ENCODE results near the gene ACAT2.
"Not testable (repeated sequence)": the region's sequence is repeated elsewhere in the genome, so short reads cannot be mapped to it uniquely, and the experiment has no call there.

The ACAT2 gene

DNA sequence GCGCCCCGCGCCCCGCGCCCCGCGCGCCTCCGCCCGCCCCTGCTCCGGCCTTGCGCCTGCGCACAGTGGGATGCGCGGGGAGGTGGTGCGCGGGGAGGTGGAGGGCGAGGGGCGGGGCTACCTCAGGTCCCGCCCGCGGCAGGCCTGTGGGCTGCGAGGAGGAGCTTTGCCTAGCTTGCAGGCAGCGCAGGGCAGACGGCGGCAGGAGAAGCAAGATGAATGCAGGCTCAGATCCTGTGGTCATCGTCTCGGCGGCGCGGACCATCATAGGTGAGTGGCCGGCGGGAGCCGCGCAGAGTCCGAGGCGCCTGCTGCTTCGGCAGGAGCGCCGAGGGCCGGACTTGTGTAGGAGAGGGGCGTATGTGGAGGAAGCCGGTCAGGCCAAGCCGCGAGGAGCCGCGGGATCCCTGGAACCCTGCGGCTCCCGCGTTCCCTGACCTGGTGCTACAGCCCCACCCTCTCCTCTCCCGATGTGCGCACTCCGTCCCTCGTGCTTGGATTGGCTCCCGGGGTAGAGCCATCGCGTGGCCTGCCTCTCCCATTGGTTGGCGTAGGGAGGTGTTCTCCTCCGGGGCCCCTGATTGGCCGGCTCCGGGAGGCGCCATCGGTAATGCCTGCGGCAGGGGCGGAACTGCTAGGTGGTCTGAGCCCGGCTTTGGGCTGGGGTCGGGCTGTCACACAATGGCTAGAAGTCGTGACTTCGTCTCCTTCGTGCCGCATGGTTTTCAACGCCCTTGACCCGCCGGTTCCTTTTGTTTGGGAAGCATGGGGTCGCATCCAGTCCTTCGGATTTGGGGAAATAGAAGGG is at the start of gene ACAT2:
Gene ACAT2 (plus strand): TSS at position 173 of the 808 bp plus-strand sequence. CDS start 43 bp downstream, at position 216.
- DNase-seq (ENCODE audit: low read depth): peak; percentile 88

DNA sequence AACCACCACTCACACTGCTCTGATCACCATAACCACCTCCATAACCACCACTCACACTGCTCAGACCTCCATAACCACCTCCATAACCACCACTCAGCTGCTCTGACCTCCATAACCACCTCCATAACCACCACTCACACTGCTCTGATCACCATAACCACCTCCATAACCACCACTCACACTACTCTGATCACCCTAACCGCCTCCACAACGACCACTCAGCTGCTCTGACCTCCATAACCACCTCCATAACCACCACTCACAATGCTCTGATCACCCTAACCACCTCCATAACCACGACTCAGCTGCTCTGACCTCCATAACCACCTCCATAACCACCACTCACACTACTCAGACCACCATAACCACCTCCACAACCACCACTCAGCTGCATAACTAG is 49.5 kb upstream of the ACAT2 start:
- not testable (repeated sequence) for DNase-seq (ENCODE audit: low read depth)

DNA sequence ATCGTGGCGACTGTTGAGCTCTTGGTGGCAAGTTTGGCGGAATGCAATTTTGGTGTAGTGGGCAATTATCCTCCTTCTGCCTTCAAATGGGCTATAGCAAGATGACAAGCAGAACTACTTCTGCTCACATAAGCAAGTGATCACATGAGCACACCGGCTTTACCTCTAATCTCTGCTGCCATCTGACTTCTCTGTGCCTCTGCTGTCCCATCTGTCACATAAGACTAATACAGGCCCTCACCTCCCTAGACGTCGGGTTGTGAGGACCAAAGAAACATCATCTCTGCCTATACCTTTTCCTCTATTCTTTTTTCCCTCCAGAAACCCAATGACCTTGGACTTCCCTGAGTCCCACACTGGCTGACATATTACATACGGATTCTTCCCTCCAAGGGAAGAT is 47.9 kb upstream of the ACAT2 start:
- DNase-seq (ENCODE audit: low read depth): no peak

DNA sequence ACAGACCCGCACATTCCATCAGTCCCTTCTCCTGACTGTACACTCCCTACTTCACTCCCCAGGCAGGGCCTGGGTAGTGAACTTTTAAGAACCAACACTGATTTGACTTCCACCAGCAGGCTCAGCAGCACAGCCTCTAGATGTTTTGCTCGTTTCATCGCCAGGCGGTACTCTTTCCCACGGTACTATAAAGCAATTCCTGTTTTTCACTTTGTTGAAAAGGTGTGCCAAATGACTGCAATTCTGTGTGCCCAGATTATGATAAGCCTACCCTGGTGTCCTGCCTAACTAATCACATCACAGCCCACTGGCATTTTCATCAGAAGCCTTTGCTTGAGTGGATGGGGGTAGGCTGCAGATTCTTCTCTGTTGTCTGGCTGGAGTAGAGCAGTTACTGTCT is 47.4 kb upstream of the ACAT2 start:
- no peak for DNase-seq (ENCODE audit: low read depth)

DNA sequence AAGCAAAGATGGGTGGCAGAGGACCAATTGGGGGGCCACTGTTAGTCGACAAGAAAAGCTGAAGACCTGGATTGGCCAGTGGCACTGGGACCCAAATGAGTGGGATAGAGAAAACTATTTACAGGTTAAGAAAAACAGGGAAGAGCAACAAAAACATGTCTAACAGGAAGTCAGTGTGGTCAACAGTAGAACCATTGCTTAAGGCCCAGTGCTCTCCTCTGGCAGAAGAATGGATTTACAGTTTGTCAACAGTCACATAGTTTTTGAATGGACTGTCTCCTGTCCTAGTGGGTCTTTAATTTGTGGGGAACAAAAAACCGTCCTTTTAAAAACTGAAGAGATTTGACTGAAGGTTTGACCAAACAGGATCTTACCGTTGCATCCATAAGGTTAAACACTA is 46.7 kb upstream of the ACAT2 start:
- no peak for DNase-seq (ENCODE audit: low read depth)

DNA sequence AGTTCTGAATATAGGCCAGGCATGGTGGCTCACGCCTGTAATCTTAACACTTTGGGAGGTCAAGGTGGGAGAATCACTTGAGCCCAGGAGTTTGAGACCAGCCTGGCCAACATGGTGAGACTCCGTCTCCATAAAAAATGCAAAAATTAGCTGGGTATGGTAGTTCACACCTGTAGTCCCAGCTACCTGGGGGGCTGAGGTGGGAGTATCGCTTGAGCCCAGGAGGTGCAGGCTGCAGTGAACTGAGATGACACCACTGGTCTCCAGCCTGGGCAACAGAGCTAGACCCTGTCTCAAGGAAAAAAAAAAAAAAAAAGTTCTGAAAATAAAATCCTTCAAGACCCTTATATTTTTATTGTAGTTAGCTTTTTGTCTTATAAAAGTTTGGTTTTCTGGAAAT is 46.2 kb upstream of the ACAT2 start:
- DNase-seq (ENCODE audit: low read depth): no peak

DNA sequence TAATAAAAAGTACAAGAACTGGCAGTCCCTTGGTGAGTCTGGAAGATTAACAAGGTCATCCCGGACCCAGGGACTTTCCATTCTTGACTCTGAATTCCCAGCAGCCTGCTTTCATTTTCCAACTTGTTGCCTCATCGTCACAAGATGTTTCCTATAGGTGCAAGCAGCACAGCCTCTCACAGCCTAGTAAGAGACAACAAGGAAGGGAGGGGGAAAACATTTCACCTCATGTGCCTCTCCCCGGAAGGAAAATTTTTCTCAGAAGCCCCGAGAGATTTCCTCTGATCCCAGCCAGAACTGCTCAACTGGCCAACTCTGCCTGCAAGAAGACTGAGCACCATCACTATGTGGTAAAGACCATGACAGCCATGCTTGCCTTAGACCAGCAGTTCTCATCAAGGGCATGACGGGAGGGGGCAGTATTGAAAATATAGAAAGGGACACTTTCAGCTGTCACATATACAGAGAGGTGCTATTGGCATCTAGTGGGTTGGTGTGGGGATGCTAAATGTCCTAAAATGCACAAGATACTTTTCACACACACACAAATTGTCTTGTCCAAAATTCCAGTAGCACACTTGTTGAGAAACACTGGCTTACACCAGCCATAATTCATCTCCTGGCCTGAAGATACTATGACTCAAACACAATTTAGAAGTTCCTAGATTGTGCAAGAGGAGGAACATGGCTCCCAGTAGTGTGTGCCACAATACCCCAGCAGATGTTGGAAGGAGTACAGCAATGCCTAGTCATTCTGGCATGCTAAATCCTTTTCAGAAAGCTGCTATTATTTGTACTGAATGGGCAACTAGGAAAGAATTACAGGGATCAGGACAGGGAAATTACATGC is 45.4 kb upstream of the ACAT2 start:
- no peak for DNase-seq (ENCODE audit: low read depth)

- DNase-seq (ENCODE audit: low read depth): no peak
Observed at GRCh38 chr6:159718634-159719033, 43.2 kb upstream of the ACAT2 start.

GRCh38 chr6:159719287-159719686 is 42.6 kb upstream of the ACAT2 start:
- DNase-seq (ENCODE audit: low read depth): no peak

- peak; percentile 23 for DNase-seq (ENCODE audit: low read depth)
Observed at GRCh38 chr6:159720708-159721107, 41.1 kb upstream of the ACAT2 start.

DNA sequence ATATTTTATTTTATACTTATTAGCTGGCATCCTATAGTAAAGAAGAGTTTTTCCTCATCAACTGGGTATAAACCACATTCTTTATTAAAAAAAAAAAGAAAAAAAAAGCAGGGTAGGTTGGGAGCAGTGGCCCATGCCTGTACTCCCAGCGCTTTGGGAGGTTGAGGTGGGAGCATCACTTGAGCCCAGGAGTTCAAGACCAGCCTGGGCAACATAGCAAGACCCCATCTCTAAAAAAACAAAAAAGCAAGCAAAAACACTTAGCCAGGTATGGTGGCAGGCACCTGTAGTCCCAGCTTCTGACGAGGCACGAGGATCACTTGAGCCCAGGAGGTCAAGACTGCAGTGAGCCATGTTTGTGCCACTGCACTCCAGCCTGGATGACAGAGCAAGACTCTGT is 39.9 kb upstream of the ACAT2 start:
- DNase-seq (ENCODE audit: low read depth): not testable (repeated sequence)

- no peak for DNase-seq (ENCODE audit: low read depth)
Observed at GRCh38 chr6:159722655-159723054, 39.2 kb upstream of the ACAT2 start.

DNA sequence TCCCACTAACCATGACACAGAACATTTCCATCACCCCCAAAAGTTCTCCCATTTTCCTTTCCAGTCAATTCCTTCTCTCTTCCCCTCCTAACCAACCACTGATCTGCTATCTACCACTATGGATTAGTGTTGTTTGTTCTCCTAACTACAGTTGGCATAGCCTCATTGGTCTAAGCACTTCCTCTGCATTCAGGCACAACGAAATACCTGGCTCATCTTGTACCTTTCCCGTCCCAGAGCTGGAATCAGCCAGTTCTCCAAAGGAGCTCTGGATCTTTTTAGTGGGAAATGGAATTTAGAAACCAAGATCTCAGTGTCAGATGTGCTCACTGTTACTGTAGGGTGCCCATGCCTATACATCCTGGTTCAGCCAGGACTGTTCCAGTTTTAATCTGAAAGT is 38.6 kb upstream of the ACAT2 start:
- no peak for DNase-seq (ENCODE audit: low read depth)

- no peak for DNase-seq (ENCODE audit: low read depth)
Observed at GRCh38 chr6:159724778-159725177, 37.1 kb upstream of the ACAT2 start.

- DNase-seq (ENCODE audit: low read depth): not testable (repeated sequence)
Observed at GRCh38 chr6:159725208-159725607, 36.6 kb upstream of the ACAT2 start.

- DNase-seq (ENCODE audit: low read depth): no peak
Observed at GRCh38 chr6:159726255-159726917, 35.5 kb upstream of the ACAT2 start.

- DNase-seq (ENCODE audit: low read depth): peak; percentile 94
Observed at GRCh38 chr6:159726918-159727716, 34.7 kb upstream of the ACAT2 start, which contains the start of gene WTAP. Gene WTAP (plus strand): TSS chr6:159727506. CDS start chr6:159736266, 8,760 bp downstream.

GRCh38 chr6:159727717-159728445 is 34.0 kb upstream of the ACAT2 start:
- DNase-seq (ENCODE audit: low read depth): no peak

GRCh38 chr6:159728531-159728964 is 33.3 kb upstream of the ACAT2 start:
- DNase-seq (ENCODE audit: low read depth): no peak

GRCh38 chr6:159729598-159730331 is 32.1 kb upstream of the ACAT2 start:
- DNase-seq (ENCODE audit: low read depth): no peak

Data from activated T-cell treated with anti-CD3 and anti-CD28 coated beads for 1 hour (primary cell).